Measurements from ENCODE around the gene HEXB. TPM values are rescaled to one million over a fixed set of nuclear protein-coding genes. Genes with fewer than 3 reads are reported as not detected.
A peak's percentile ranks its signal among the peaks of the same experiment; 100 is the strongest.

Gene HEXB
- total and polyA plus RNA-seq, 9 of the 15 experiments (the other 6 are each of a cell fraction or from before 2014, with no cell fraction given): 22.9 to 158 (median 108) TPM

DNA sequence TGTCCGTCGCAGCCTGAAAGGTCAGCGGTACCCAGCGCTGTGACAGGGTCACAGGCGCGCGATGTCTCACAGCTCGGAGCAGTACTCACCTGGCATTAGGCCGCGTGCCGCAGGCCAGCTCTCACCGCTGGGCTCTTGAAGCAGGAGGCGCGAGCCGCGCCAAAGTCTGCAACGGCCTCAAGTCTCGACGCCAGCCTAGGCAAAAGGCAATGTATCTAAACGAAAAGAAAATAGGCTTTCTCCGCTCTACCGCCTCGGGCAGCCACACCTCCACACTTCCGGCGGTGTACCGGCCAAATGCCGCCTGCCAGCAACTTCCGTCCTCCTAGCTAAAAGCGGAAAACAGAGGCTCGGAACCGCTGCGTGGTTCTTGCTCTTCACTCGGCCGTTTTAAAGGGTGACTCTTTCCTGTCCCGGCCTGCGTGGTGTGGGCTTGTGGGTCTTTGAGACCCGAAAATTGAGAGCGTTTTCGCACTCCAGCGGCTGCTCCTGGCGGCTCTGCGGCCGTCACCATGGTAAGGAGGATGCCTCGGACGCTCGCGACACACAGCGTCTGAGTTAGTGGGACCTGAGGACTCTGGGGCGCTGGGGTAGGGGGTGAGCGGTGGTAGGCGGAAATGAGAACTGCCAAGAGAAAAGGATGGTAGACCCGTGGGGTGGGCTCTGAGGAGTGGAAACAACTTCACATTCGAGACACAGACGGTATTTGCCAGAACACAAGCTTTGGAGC is 82.0 kb downstream of the HEXB start, which contains the start of the genes GFM2 and NSA2 (continued):
- no peak for TF ChIP-seq SRSF7 (optimal IDR thresholded peaks at IDR 0.05; ENCODE audit: low read depth, low read length)
- TF ChIP-seq BRF1 (IDR thresholded peaks at IDR 0.05; ENCODE audit: borderline replicate concordance, extremely low read depth, insufficient read length): no peak
- peak; percentile 99 for TF ChIP-seq RBBP5 (IDR thresholded peaks at IDR 0.05; ENCODE audit: borderline replicate concordance, insufficient read depth, low read length, poor library complexity, severe bottlenecking)
- no peak for TF ChIP-seq KHSRP (IDR thresholded peaks at IDR 0.05)
- TF ChIP-seq, protein P1, sequence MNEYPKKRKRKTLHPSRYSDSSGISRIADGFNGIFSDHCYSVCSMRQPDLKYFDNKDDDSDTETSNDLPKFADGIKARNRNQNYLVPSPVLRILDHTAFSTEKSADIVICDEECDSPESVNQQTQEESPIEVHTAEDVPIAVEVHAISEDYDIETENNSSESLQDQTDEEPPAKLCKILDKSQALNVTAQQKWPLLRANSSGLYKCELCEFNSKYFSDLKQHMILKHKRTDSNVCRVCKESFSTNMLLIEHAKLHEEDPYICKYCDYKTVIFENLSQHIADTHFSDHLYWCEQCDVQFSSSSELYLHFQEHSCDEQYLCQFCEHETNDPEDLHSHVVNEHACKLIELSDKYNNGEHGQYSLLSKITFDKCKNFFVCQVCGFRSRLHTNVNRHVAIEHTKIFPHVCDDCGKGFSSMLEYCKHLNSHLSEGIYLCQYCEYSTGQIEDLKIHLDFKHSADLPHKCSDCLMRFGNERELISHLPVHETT (CRISPR knock-in tag; conservative IDR thresholded peaks at IDR 0.05 in 1 of 2, IDR thresholded peaks at IDR 0.05 in 1 of 2): no peak; a peak in 1 of 4 replicates
- TF ChIP-seq KLF10 (CRISPR knock-in tag; IDR thresholded peaks at IDR 0.05): no peak
- TF ChIP-seq, protein P2, sequence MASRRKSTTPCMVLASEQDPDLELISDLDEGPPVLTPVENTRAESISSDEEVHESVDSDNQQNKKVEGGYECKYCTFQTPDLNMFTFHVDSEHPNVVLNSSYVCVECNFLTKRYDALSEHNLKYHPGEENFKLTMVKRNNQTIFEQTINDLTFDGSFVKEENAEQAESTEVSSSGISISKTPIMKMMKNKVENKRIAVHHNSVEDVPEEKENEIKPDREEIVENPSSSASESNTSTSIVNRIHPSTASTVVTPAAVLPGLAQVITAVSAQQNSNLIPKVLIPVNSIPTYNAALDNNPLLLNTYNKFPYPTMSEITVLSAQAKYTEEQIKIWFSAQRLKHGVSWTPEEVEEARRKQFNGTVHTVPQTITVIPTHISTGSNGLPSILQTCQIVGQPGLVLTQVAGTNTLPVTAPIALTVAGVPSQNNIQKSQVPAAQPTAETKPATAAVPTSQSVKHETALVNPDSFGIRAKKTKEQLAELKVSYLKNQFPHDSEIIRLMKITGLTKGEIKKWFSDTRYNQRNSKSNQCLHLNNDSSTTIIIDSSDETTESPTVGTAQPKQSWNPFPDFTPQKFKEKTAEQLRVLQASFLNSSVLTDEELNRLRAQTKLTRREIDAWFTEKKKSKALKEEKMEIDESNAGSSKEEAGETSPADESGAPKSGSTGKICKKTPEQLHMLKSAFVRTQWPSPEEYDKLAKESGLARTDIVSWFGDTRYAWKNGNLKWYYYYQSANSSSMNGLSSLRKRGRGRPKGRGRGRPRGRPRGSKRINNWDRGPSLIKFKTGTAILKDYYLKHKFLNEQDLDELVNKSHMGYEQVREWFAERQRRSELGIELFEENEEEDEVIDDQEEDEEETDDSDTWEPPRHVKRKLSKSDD (conservative IDR thresholded peaks at IDR 0.05; ENCODE audit: low read length): peak; percentile 87; the same call in 1 of the 2 replicates
- no peak for TF ChIP-seq PURB (CRISPR knock-in tag; IDR thresholded peaks at IDR 0.05; ENCODE audit: low read depth)
- TF ChIP-seq RBM25 (IDR thresholded peaks at IDR 0.05; ENCODE audit: low read depth, low read length, severe bottlenecking): no peak
- TF ChIP-seq, protein P3, sequence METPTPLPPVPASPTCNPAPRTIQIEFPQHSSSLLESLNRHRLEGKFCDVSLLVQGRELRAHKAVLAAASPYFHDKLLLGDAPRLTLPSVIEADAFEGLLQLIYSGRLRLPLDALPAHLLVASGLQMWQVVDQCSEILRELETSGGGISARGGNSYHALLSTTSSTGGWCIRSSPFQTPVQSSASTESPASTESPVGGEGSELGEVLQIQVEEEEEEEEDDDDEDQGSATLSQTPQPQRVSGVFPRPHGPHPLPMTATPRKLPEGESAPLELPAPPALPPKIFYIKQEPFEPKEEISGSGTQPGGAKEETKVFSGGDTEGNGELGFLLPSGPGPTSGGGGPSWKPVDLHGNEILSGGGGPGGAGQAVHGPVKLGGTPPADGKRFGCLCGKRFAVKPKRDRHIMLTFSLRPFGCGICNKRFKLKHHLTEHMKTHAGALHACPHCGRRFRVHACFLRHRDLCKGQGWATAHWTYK (CRISPR knock-in tag; IDR thresholded peaks at IDR 0.05): peak; percentile 25; the same call in 1 of the 2 replicates
- TF ChIP-seq WHSC1 (IDR thresholded peaks at IDR 0.05; ENCODE audit: low read length): no peak
- TF ChIP-seq, protein P4, sequence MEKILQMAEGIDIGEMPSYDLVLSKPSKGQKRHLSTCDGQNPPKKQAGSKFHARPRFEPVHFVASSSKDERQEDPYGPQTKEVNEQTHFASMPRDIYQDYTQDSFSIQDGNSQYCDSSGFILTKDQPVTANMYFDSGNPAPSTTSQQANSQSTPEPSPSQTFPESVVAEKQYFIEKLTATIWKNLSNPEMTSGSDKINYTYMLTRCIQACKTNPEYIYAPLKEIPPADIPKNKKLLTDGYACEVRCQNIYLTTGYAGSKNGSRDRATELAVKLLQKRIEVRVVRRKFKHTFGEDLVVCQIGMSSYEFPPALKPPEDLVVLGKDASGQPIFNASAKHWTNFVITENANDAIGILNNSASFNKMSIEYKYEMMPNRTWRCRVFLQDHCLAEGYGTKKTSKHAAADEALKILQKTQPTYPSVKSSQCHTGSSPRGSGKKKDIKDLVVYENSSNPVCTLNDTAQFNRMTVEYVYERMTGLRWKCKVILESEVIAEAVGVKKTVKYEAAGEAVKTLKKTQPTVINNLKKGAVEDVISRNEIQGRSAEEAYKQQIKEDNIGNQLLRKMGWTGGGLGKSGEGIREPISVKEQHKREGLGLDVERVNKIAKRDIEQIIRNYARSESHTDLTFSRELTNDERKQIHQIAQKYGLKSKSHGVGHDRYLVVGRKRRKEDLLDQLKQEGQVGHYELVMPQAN (IDR thresholded peaks at IDR 0.05; ENCODE audit: borderline replicate concordance): peak; percentile 81
- TF ChIP-seq, protein P5, sequence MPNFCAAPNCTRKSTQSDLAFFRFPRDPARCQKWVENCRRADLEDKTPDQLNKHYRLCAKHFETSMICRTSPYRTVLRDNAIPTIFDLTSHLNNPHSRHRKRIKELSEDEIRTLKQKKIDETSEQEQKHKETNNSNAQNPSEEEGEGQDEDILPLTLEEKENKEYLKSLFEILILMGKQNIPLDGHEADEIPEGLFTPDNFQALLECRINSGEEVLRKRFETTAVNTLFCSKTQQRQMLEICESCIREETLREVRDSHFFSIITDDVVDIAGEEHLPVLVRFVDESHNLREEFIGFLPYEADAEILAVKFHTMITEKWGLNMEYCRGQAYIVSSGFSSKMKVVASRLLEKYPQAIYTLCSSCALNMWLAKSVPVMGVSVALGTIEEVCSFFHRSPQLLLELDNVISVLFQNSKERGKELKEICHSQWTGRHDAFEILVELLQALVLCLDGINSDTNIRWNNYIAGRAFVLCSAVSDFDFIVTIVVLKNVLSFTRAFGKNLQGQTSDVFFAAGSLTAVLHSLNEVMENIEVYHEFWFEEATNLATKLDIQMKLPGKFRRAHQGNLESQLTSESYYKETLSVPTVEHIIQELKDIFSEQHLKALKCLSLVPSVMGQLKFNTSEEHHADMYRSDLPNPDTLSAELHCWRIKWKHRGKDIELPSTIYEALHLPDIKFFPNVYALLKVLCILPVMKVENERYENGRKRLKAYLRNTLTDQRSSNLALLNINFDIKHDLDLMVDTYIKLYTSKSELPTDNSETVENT (CRISPR knock-in tag; IDR thresholded peaks at IDR 0.05): no peak
- no peak for TF ChIP-seq HNRNPUL1 (IDR thresholded peaks at IDR 0.05; ENCODE audit: low read length)
